GM23248 (cell line): ENCODE measurements around the gene EFCAB13. TPM values are rescaled to one million over a fixed set of nuclear protein-coding genes. Genes with fewer than 3 reads are reported as not detected.
A peak's percentile ranks its signal among the peaks of the same experiment; 100 is the strongest.

Source experiments
- DNase-seq: peaks from one replicate; pipeline ENCODE4 v3.0.0-alpha.2; 2015
- H2AFZ ChIP-seq: fragments of 200-600 bp; sonication (generic); 2 replicates; pipeline ENCODE4 v1.6.1; 2016; ENCODE audit warnings: antibody characterized with exemption
- H3F3A ChIP-seq: fragments of 200-600 bp; sonication (generic); 2 replicates; pipeline ENCODE4 v1.6.1; 2016; ENCODE audit warnings: mild to moderate bottlenecking, antibody characterized with exemption, mixed run types; ENCODE audit not compliant: insufficient read depth
- H3K27ac ChIP-seq: fragments of 200-600 bp; sonication (generic); 2 replicates; pipeline ENCODE4 v1.5.1; 2016; ENCODE audit warnings: mild to moderate bottlenecking
- H3K27me3 ChIP-seq: fragments of 200-600 bp; sonication (generic); replicated peaks from 2 replicates; pipeline ENCODE4 v1.6.1; 2016; ENCODE audit warnings: mild to moderate bottlenecking; ENCODE audit not compliant: insufficient read depth
- H3K36me3 ChIP-seq: fragments of 200-600 bp; sonication (generic); 2 replicates; pipeline ENCODE4 v1.6.1; 2016; ENCODE audit warnings: low read depth, mild to moderate bottlenecking
- H3K4me1 ChIP-seq: fragments of 200-600 bp; sonication (generic); 2 replicates; pipeline ENCODE4 v1.6.1; 2016; ENCODE audit warnings: mild to moderate bottlenecking; ENCODE audit not compliant: insufficient read depth
- H3K4me2 ChIP-seq: fragments of 200-600 bp; sonication (generic); one replicate; pipeline ENCODE4 v1.6.1; 2016; ENCODE audit warnings: mild to moderate bottlenecking; ENCODE audit not compliant: unreplicated experiment
- H3K4me3 ChIP-seq: fragments of 200-600 bp; sonication (generic); 2 replicates; pipeline ENCODE4 v1.5.1; 2016; ENCODE audit warnings: mild to moderate bottlenecking
- H3K79me2 ChIP-seq: fragments of 200-600 bp; sonication (generic); 2 replicates; pipeline ENCODE4 v1.6.1; 2016; ENCODE audit warnings: mild to moderate bottlenecking; ENCODE audit not compliant: insufficient read depth
- H3K9ac ChIP-seq: fragments of 200-600 bp; sonication (generic); 2 replicates; pipeline ENCODE4 v1.6.1; 2016; ENCODE audit warnings: mild to moderate bottlenecking
- H3K9me2 ChIP-seq: fragments of 200-600 bp; sonication (generic); 2 replicates; pipeline ENCODE4 v1.6.1; 2016; ENCODE audit warnings: mixed run types, mild to moderate bottlenecking, moderate library complexity; ENCODE audit not compliant: insufficient read depth
- H3K9me3 ChIP-seq: fragments of 200-600 bp; sonication (generic); one replicate; pipeline ENCODE4 v1.6.1; 2017; ENCODE audit warnings: low read depth
- H4K20me1 ChIP-seq: fragments of 200-600 bp; sonication (generic); 2 replicates; pipeline ENCODE4 v1.6.0; 2016; ENCODE audit not compliant: insufficient read depth
- EZH2 ChIP-seq: fragments of 200-600 bp; sonication (generic); IDR thresholded peaks from 2 replicates; pipeline ENCODE4 v1.6.1; 2018; ENCODE audit warnings: antibody characterized with exemption, mild to moderate bottlenecking; ENCODE audit not compliant: insufficient read depth, poor library complexity, severe bottlenecking
- EZH2phosphoT487 ChIP-seq: fragments of 200-600 bp; sonication (generic); IDR thresholded peaks from 2 replicates; pipeline ENCODE4 v1.6.1; 2018; ENCODE audit warnings: antibody characterized with exemption, moderate library complexity, mild to moderate bottlenecking, low read depth; ENCODE audit not compliant: insufficient read depth
- WGBS, 2 experiments: methylation state at CpG; one replicate each; pipeline ENCODE4 v1.1.6; 2015 to 2017; ENCODE audit warnings: low lambda C conversion rate in 2 of 2, low coverage in 1 of 2; ENCODE audit errors: missing lambda C conversion rate in 2 of 2; 5-methylcytosine and 5-hydroxymethylcytosine counted together
- in situ Hi-C: fragments of 300-500 bp; cut with MboI; formaldehyde crosslinking; loops from 2 replicates; pipeline ENCODE4 v1.15.0; 2020
- polyA plus RNA-seq: library from polyadenylated mRNA; unstranded; fragments of >200 nt; fragmentation: Nextera tagmentation; extraction: Ambion mirVana; gene quantifications from 2 replicates; pipeline ENCODE4 v1.2.1, GENCODE V29; 2016
- total RNA-seq: library from RNA; depleted of rRNA; stranded (reverse); fragments of >200 nt; shearing (Covaris generic); gene quantifications from 2 replicates; pipeline ENCODE4 v1.2.3, GENCODE V29; 2014

The EFCAB13 gene
- total and polyA plus RNA-seq, 2 experiments from 2014 or later: 0.98 to 1.4 TPM

DNA sequence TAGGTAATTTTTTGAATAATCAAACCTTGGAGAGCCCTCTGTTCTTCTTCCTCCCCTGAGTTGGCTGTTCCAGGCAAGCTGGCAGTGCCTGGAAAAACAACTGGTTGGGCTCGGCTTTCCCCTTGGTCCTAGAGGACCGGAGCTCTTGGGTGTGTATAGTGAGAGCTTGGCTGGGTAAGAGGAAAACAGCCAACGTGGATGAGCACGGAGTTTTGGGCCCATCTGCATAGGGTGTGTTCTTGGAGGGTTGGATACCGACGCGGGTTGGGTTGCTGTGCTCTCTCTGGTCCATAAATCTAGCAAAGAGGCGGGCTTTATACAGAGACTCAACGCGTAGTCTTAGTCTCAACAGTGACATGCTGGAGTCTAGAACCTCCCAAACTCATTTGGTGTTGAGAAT lies 46.9 kb upstream of the EFCAB13 start:
- Histone ChIP-seq H3K9me3 (no peaks in the 10 kb centered on the region), H3K4me3 (no peak overlapping the region), H4K20me1 (no peaks in the 10 kb centered on the region), H3K27ac (peak overlapping the region; percentile 90), H3K79me2 (no peaks in the 10 kb centered on the region), H3F3A (peaks cover 57% of the 10 kb centered on the region), H3K9me2 (no peaks in the 10 kb centered on the region), H3K36me3 (no peaks in the 10 kb centered on the region), H3K9ac (no peak overlapping the region), H3K27me3 (no peaks in the 10 kb centered on the region), H2AFZ (peak overlapping the region; percentile 37), H3K4me2 (peak overlapping the region; percentile 63), H3K4me1 (peaks cover 60% of the 10 kb centered on the region)
- DNase-seq: peak; percentile 92
- WGBS, 2 experiments: 10 to 17% methylated on average over 10 of the region's 10 CpGs
- in situ Hi-C loops: no loop called here
- no peak for TF ChIP-seq EZH2
- TF ChIP-seq EZH2phosphoT487: no peak

DNA sequence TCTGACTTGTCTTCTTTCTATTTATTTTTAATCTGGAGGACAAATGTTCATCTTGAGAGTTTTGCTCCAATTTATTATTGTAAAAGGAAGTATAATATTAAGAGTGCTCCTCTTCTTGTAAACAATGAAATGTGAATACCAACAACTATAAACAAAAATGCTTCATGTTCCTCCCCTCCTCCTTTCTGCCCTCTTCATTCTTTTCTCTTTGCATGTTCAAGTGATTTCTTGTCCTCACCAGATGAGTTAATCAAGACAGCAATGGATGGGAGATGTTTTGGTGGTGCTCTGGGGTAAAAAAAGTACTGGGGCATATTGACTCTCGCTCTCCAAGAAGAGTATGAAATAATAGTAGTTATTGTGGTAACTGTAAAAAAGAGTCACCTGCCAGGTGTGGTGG lies 45.8 kb upstream of the EFCAB13 start:
- TF ChIP-seq EZH2 (no peak), EZH2phosphoT487 (no peak)
- no peaks in the 10 kb centered on the region for H4K20me1 ChIP-seq
- peak overlapping the region; percentile 63 for H3K4me2 ChIP-seq
- in situ Hi-C loops: no loop called here
- no peaks in the 10 kb centered on the region for H3K9me3 ChIP-seq
- no peak overlapping the region for H3K9ac ChIP-seq
- DNase-seq: peak; percentile 51
- H3K36me3 ChIP-seq: no peaks in the 10 kb centered on the region
- peaks cover 57% of the 10 kb centered on the region for H3F3A ChIP-seq
- H2AFZ ChIP-seq: no peak overlapping the region
- H3K4me1 ChIP-seq: peaks cover 60% of the 10 kb centered on the region
- no peak overlapping the region for H3K4me3 ChIP-seq
- 89 to 98% methylated on average over 1 of the region's 1 CpG for WGBS, 2 experiments
- H3K27me3 ChIP-seq: no peaks in the 10 kb centered on the region
- no peaks in the 10 kb centered on the region for H3K79me2 ChIP-seq
- H3K9me2 ChIP-seq: no peaks in the 10 kb centered on the region
- H3K27ac ChIP-seq: peak overlapping the region; percentile 90

DNA sequence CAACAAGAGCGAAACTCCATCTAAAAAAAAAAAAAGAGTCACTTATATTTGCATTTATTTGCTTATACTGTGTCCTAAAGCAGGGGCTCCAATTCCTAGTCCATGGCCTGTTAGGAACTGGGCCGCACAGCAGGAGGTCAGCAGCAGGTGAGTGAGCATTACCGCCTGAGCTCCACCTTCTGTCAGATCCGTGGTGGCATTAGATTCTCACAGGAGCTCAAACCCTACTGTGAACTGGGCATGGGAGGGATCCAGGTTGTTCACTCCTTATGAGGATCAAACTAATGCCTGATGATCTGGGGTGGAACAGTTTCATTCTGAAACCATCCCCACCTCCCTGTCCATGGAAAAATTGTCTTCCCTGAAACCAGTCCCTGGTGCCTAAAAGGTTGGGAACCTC lies 45.2 kb upstream of the EFCAB13 start:
- H3K79me2 ChIP-seq: no peaks in the 10 kb centered on the region
- 96 to 97% methylated on average over 4 of the region's 4 CpGs for WGBS, 2 experiments
- H3K27ac ChIP-seq: peak overlapping the region; percentile 90
- in situ Hi-C loops: no loop called here
- H3K4me3 ChIP-seq: peak overlapping the region; percentile 32
- peak overlapping the region; percentile 63 for H3K4me2 ChIP-seq
- no peaks in the 10 kb centered on the region for H4K20me1 ChIP-seq
- no peak for DNase-seq
- TF ChIP-seq EZH2phosphoT487: no peak
- no peak for TF ChIP-seq EZH2
- no peak overlapping the region; the same call in 1 of the 2 replicates for H2AFZ ChIP-seq
- H3K9me2 ChIP-seq: no peaks in the 10 kb centered on the region
- peaks cover 57% of the 10 kb centered on the region for H3F3A ChIP-seq
- H3K27me3 ChIP-seq: no peaks in the 10 kb centered on the region
- no peaks in the 10 kb centered on the region for H3K9me3 ChIP-seq
- peak overlapping the region; percentile 72 for H3K9ac ChIP-seq
- peaks cover 60% of the 10 kb centered on the region for H3K4me1 ChIP-seq
- H3K36me3 ChIP-seq: no peaks in the 10 kb centered on the region

DNA sequence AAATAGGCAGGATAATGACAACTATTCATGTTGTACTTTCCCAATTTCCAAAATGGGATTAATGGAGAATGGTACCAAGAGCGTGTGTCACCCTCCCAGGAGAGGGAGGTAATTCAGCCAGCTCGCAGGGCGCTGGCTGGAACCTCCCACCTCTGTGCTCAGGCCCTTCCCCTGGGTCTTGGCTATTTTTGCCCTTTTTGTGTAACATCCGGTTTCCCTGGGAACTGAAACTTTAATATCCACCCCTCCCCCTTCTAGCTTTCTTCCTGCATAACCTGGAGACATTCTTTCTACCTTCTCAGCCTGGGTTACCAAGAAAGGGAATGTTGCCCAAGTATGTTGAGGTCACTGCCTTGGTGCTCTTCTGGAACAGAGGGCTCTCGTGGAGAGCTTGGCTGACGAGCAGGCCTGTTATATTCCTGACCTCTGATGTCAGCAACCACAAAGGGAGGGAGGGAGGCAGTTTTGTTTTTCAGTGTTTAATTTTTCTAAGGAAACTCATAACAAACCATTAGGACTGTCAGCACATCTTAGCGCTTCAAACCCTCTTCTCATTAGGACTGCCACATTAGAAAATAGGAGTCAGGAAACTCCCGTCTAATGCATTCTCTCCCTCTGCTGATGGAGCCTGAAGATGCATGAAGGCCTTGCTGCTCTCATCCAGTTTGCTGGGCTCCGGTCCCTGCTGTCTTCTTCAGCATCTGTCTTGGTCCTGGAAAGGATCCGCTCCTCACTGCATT lies 44.5 kb upstream of the EFCAB13 start:
- no peaks in the 10 kb centered on the region for H3K27me3 ChIP-seq
- H3K9me2 ChIP-seq: no peaks in the 10 kb centered on the region
- peak overlapping the region; percentile 90 for H3K27ac ChIP-seq
- H4K20me1 ChIP-seq: no peaks in the 10 kb centered on the region
- peaks cover 57% of the 10 kb centered on the region for H3F3A ChIP-seq
- no peaks in the 10 kb centered on the region for H3K36me3 ChIP-seq
- DNase-seq: peak; percentile 98
- peak overlapping the region; percentile 32; the same call in 1 of the 2 replicates for H2AFZ ChIP-seq
- WGBS, 2 experiments: 1 to 3% methylated on average over 10 of the region's 10 CpGs
- H3K4me2 ChIP-seq: peak overlapping the region; percentile 63
- H3K4me1 ChIP-seq: peaks cover 60% of the 10 kb centered on the region
- peak overlapping the region; percentile 32 for H3K4me3 ChIP-seq
- H3K79me2 ChIP-seq: no peaks in the 10 kb centered on the region
- TF ChIP-seq EZH2phosphoT487 (peak; percentile 92), EZH2 (no peak)
- in situ Hi-C loops: no loop called here
- peak overlapping the region; percentile 72 for H3K9ac ChIP-seq
- H3K9me3 ChIP-seq: no peaks in the 10 kb centered on the region
